Upper lobe of left lung (tissue), 4 donors: ENCODE data around the gene PDE5A.

Experiments
- EP300 ChIP-seq, 4 donors: sonication (generic); formaldehyde crosslinking; IDR thresholded peaks; one replicate each; pipeline ENCODE4 v1.5.1; 2017; ENCODE audit warnings: antibody characterized with exemption in 4 of 4, control low read depth in 2 of 4
- POLR2A ChIP-seq, 4 donors: fragments of 450-650 bp; IDR thresholded peaks; one replicate each; pipeline ENCODE4 v1.5.1; 2016 to 2017; ENCODE audit warnings: antibody characterized with exemption in 4 of 4, mild to moderate bottlenecking in 2 of 4
- POLR2AphosphoS5 ChIP-seq, 2 donors: sonication (generic); formaldehyde crosslinking; IDR thresholded peaks; one replicate each; pipeline ENCODE4 v1.5.1; 2017; ENCODE audit warnings: antibody characterized with exemption in 2 of 2
- TF ChIP-seq, protein P1 (sequence below), 6 experiments: fragments of 450-650 bp in 4 of 6; fragments of 200-600 bp in 2 of 6; sonication (generic) in 2 of 6; IDR thresholded peaks; one replicate each; pipeline ENCODE4 v1.5.1; 2016 to 2019; ENCODE audit warnings: antibody characterized with exemption in 6 of 6

DNA sequence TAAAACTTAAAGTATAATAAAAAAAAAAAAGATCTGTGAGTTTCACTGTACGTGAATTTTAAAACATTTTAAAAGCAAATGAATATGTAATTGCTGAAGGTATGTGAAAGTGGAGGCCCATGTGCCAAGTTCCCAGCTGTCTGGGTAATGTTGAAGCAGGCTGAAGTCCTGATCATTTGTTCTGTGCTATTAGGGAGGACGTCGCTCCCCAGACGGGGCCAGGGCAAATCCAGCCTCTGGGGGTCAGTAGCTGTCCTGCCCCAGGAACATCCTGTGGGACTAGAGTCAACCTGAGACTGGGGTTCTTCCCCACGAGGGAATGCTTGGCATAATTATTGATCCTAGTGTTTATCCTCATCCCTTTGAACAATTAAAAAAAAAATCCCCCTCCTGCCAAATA is 48.8 kb downstream of the PDE5A start:
- TF ChIP-seq EP300 (IDR thresholded peaks at IDR 0.05): no peak
- no peak for TF ChIP-seq POLR2AphosphoS5 (IDR thresholded peaks at IDR 0.05)
- TF ChIP-seq, protein P1, sequence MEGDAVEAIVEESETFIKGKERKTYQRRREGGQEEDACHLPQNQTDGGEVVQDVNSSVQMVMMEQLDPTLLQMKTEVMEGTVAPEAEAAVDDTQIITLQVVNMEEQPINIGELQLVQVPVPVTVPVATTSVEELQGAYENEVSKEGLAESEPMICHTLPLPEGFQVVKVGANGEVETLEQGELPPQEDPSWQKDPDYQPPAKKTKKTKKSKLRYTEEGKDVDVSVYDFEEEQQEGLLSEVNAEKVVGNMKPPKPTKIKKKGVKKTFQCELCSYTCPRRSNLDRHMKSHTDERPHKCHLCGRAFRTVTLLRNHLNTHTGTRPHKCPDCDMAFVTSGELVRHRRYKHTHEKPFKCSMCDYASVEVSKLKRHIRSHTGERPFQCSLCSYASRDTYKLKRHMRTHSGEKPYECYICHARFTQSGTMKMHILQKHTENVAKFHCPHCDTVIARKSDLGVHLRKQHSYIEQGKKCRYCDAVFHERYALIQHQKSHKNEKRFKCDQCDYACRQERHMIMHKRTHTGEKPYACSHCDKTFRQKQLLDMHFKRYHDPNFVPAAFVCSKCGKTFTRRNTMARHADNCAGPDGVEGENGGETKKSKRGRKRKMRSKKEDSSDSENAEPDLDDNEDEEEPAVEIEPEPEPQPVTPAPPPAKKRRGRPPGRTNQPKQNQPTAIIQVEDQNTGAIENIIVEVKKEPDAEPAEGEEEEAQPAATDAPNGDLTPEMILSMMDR (IDR thresholded peaks at IDR 0.05): no peak
- TF ChIP-seq POLR2A (IDR thresholded peaks at IDR 0.05): no peak
